HepG2 (cell line): ENCODE measurements around the gene NEDD1. TPM values are rescaled to one million over a fixed set of nuclear protein-coding genes. Genes with fewer than 3 reads are reported as not detected.

Experiments used
- ATAC-seq: fragments of 200-7000 bp; cut with Tn5 transposase; 3 replicates; pipeline ENCODE4 v1.9.1; 2020; ENCODE audit warnings: mild to moderate bottlenecking, moderate library complexity
- BruUV-seq: library from RNA; stranded (reverse); fragments of 400-500 nt; replicated peaks from 2 replicates; lab custom pipeline; 2021; lab: Mats Ljungman, UMichigan
- CTCF ChIA-PET: fragments of 300-600 bp; formaldehyde crosslinking; extraction: SDS; loops from one replicate; lab custom pipeline; 2021; ENCODE audit warnings: low total read pairs, inconsistent platforms, low intra/inter-chr PET ratio; lab: Yijun Ruan, JAX
- POLR2A ChIA-PET: fragments of 350-600 bp; sonication (Branson Sonifier 250); formaldehyde crosslinking; loops from one replicate; lab custom pipeline; 2020; ENCODE audit warnings: antibody characterized with exemption, inconsistent platforms; lab: Yijun Ruan, JAX
- DNase-seq: peaks from one replicate; pipeline ENCODE4 v3.0.0-alpha.2; 2015; ENCODE audit warnings: low spot score
- FAIRE-seq: peaks from 3 replicates; lab custom pipeline; 2011; peaks lifted over from hg19 to GRCh38; lab: Jason Lieb, UNC
- H2AFZ ChIP-seq: one replicate; pipeline ENCODE4 v1.6.1; 2011; ENCODE audit warnings: low read length, inconsistent platforms
- H3K27ac ChIP-seq: fragments of 300-600 bp; 3 replicates; pipeline ENCODE4 v1.8.0; 2011; ENCODE audit warnings: mixed run types, mild to moderate bottlenecking, mixed read lengths, low read length, inconsistent platforms; ENCODE audit not compliant: insufficient read depth; ENCODE audit errors: extremely low read length
- H3K27me3 ChIP-seq, 2 experiments: fragments of 200-600 bp in 1 of 2; 2 replicates in 1 of 2; 3 replicates in 1 of 2; pipeline versions ENCODE4 v1.6.0 to v1.8.0; 2011; ENCODE audit warnings: low read length in 2 of 2, mild to moderate bottlenecking in 2 of 2, moderate library complexity in 2 of 2, inconsistent platforms in 1 of 2; ENCODE audit not compliant: insufficient read depth in 2 of 2, control insufficient read depth in 1 of 2
- H3K36me3 ChIP-seq, 2 experiments: fragments of 200-600 bp in 1 of 2; replicated peaks in 1 of 2; 2 replicates in 1 of 2; 3 replicates in 1 of 2; pipeline versions ENCODE4 v1.5.1 to v1.8.0; 2011; ENCODE audit warnings: low read length in 2 of 2, inconsistent platforms in 1 of 2; ENCODE audit not compliant: insufficient read depth in 2 of 2, control insufficient read depth in 1 of 2
- H3K4me1 ChIP-seq: 2 replicates; pipeline ENCODE4 v1.5.1; 2012; ENCODE audit warnings: low read length, inconsistent platforms; ENCODE audit not compliant: insufficient read depth
- H3K4me2 ChIP-seq: 2 replicates; pipeline ENCODE4 v1.6.0; 2011; ENCODE audit warnings: low read depth, low read length, inconsistent platforms
- H3K4me3 ChIP-seq, 3 experiments: fragments of 200-600 bp in 1 of 3; sonication (generic), shearing (Covaris generic) in 1 of 3; replicated peaks in 1 of 3; 2 replicates each; pipeline ENCODE4 v1.5.1; 2011 to 2016; ENCODE audit warnings: low read length in 3 of 3, inconsistent platforms in 2 of 3, low read depth in 2 of 3, mild to moderate bottlenecking in 2 of 3, control low read depth in 1 of 3, mixed read lengths in 1 of 3; ENCODE audit not compliant: insufficient read depth in 1 of 3
- H3K79me2 ChIP-seq: one replicate; pipeline ENCODE4 v1.6.1; 2011; ENCODE audit warnings: low read length, inconsistent platforms; ENCODE audit not compliant: insufficient read depth
- H3K9ac ChIP-seq: 2 replicates; pipeline ENCODE4 v1.6.0; 2011; ENCODE audit warnings: mild to moderate bottlenecking, low read depth, low read length, inconsistent platforms; ENCODE audit not compliant: insufficient read depth
- H3K9me3 ChIP-seq: 2 replicates; pipeline ENCODE4 v1.5.1; 2012; ENCODE audit warnings: mild to moderate bottlenecking, low read length
- H4K20me1 ChIP-seq: 2 replicates; pipeline ENCODE4 v1.6.0; 2011; ENCODE audit warnings: inconsistent platforms, mild to moderate bottlenecking, low read length, moderate library complexity; ENCODE audit not compliant: insufficient read depth
- BRD4 ChIP-seq: sonication (generic); formaldehyde crosslinking; IDR thresholded peaks from 2 replicates; pipeline ENCODE4 v1.4.0; 2020; ENCODE audit warnings: missing genetic modification reagents
- CC2D1A ChIP-seq: sonication (generic); formaldehyde crosslinking; IDR thresholded peaks from 2 replicates; pipeline ENCODE4 v1.8.1; 2023; ENCODE audit warnings: mild to moderate bottlenecking, missing genetic modification reagents
- HCFC1 ChIP-seq: fragments of 150-350 bp; IDR thresholded peaks from 2 replicates; pipeline ENCODE4 v1.6.1; 2014; ENCODE audit warnings: low read depth, low read length
- MAFF ChIP-seq: IDR thresholded peaks from 2 replicates; pipeline ENCODE4 v1.6.1; 2011; ENCODE audit warnings: low read depth, low read length, improper control_type of control experiment
- MAFK ChIP-seq, 2 experiments: IDR thresholded peaks in 1 of 2; conservative IDR thresholded peaks in 1 of 2; 2 replicates each; pipeline ENCODE4 v1.6.1; 2011; ENCODE audit warnings: improper control_type of control experiment in 2 of 2, low read length in 2 of 2
- MTA1 ChIP-seq: sonication (generic); formaldehyde crosslinking; IDR thresholded peaks from 2 replicates; pipeline ENCODE4 v1.4.0; 2020; ENCODE audit warnings: missing genetic modification reagents, mild to moderate bottlenecking, borderline replicate concordance
- NCOA1 ChIP-seq: sonication (generic); formaldehyde crosslinking; IDR thresholded peaks from 2 replicates; pipeline ENCODE4 v1.9.0; 2021; ENCODE audit warnings: missing genetic modification reagents
- RFXANK ChIP-seq: IDR thresholded peaks from 2 replicates; pipeline ENCODE4 v1.6.1; 2016
- ZBTB2 ChIP-seq: sonication (generic); formaldehyde crosslinking; IDR thresholded peaks from 2 replicates; pipeline ENCODE4 v1.8.0; 2022; ENCODE audit warnings: low read depth, missing genetic modification reagents
- ZBTB7A ChIP-seq: sonication (generic); formaldehyde crosslinking; IDR thresholded peaks from 2 replicates; pipeline ENCODE4 v1.8.0; 2022; ENCODE audit warnings: mild to moderate bottlenecking, missing genetic modification reagents
- ZNF609 ChIP-seq: sonication (generic); formaldehyde crosslinking; IDR thresholded peaks from 2 replicates; pipeline ENCODE4 v1.4.0; 2020; ENCODE audit warnings: mild to moderate bottlenecking, missing genetic modification reagents, borderline replicate concordance
- WGBS: methylation state at CpG from one replicate; pipeline ENCODE4 v1.1.6; 2017; ENCODE audit warnings: low lambda C conversion rate; 5-methylcytosine and 5-hydroxymethylcytosine counted together
- in situ Hi-C: cut with HindIII; loops from 2 replicates; pipeline ENCODE4 v1.10.0; 2017; ENCODE audit warnings: low pct_unique_long_range_greater_than_20kb; ENCODE audit not compliant: extremely low pct_ligation_motif_present
- intact Hi-C: fragments of 100-400 bp; cut with micrococcal nuclease; formaldehyde crosslinking; loops from one replicate; pipeline ENCODE4 v1.10.0; 2022; ENCODE audit not compliant: unreplicated experiment
- polyA plus RNA-seq, 8 experiments: library from polyadenylated mRNA; depleted of rRNA in 3 of 8; stranded (reverse) in 7 of 8; unstranded in 1 of 8; fragments of >200 nt; fragmentation: Illumina TruSeq in 4 of 8; extraction: Trizol in 4 of 8; gene quantifications; 2 replicates each; pipeline versions ENCODE4 v1.2.1 to v1.2.3, GENCODE V29; 2011 to 2016; ENCODE audit warnings: low read depth in 4 of 8, missing spikeins in 1 of 8, mixed read lengths in 1 of 8; ENCODE audit not compliant: insufficient read depth in 1 of 8
- total RNA-seq, 5 experiments: library from RNA; depleted of rRNA; stranded (reverse); fragments of >200 nt; fragmentation: Illumina TruSeq; extraction: Trizol; gene quantifications; 2 replicates each; pipeline ENCODE4 v1.2.3, GENCODE V29; 2016; ENCODE audit warnings: low read depth in 1 of 5

The NEDD1 gene
- total and polyA plus RNA-seq, 2 of the 13 experiments (the other 11 are each of a cell fraction or from before 2014, with no cell fraction given): 11.2 to 21.5 TPM

- no peaks in the 10 kb centered on the region for H4K20me1 ChIP-seq
- no TSS peak for BruUV-seq
- no peak for FAIRE-seq
- CTCF ChIA-PET: no interaction called here
- TF ChIP-seq BRD4: no peak
- no peak for TF ChIP-seq ZBTB7A (CRISPR knock-in tag)
- TF ChIP-seq CC2D1A (CRISPR knock-in tag): no peak
- no peak for TF ChIP-seq NCOA1 (CRISPR knock-in tag)
- TF ChIP-seq HCFC1: no peak
- TF ChIP-seq MTA1: no peak
- TF ChIP-seq ZBTB2 (CRISPR knock-in tag): no peak
- peak; percentile 53 for TF ChIP-seq MAFF
- no peak for TF ChIP-seq ZNF609
- TF ChIP-seq RFXANK (CRISPR knock-in tag): no peak
- peak; percentile 58 to 70 for TF ChIP-seq MAFK (conservative IDR thresholded peaks at IDR 0.05 in 1 of 2, IDR thresholded peaks at IDR 0.05 in 1 of 2; ENCODE audit: low read length in 2 of 2)
- H3K9ac ChIP-seq: no peak overlapping the region
- no peak for DNase-seq
- peaks cover 0 to 2% of the 10 kb centered on the region in 2 experiments; a peak in 2 of 5 replicates for H3K36me3 ChIP-seq
- 91% methylated on average over 2 of the region's 2 CpGs for WGBS
- no peak for ATAC-seq
- intact Hi-C loops: no loop called here
- H3K27me3 ChIP-seq: no peaks in the 10 kb centered on the region; a peak in 1 of 5 replicates
- H2AFZ ChIP-seq: no peak overlapping the region
- POLR2A ChIA-PET: no interaction called here
- H3K79me2 ChIP-seq: peaks cover 15% of the 10 kb centered on the region
- in situ Hi-C loops: no loop called here
- H3K4me1 ChIP-seq: peaks cover 16% of the 10 kb centered on the region
- no peak overlapping the region for H3K4me2 ChIP-seq
- H3K9me3 ChIP-seq: no peaks in the 10 kb centered on the region
- no peak overlapping the region for H3K4me3 ChIP-seq
- no peak overlapping the region for H3K27ac ChIP-seq
These were observed 5.2 kb downstream of the NEDD1 start for GRCh38 chr12:96912261-96912660.
